HG02623 (cell line): Measurements from ENCODE around the gene DNAJC5G.
"Not testable (repeated sequence)": the region's sequence is repeated elsewhere in the genome, so short reads cannot be mapped to it uniquely, and the experiment has no call there.

ENCODE experiments used
- ATAC-seq: cut with Tn5 transposase; IDR thresholded peaks from one replicate; pipeline ENCODE4 v1.9.1; 2021; ENCODE audit warnings: moderate library complexity; ENCODE audit not compliant: unreplicated experiment

Gene DNAJC5G

GRCh38 chr2:27250652-27251379, 24.4 kb upstream of the DNAJC5G start:
- no peak for ATAC-seq

- ATAC-seq: no peak
Measured at GRCh38 chr2:27251766-27252165, 23.5 kb upstream of the DNAJC5G start.

GRCh38 chr2:27255187-27255586, 20.0 kb upstream of the DNAJC5G start:
- ATAC-seq: no peak

- no peak for ATAC-seq
Measured at GRCh38 chr2:27255660-27256059, 19.6 kb upstream of the DNAJC5G start.

- no peak for ATAC-seq
Measured at GRCh38 chr2:27256855-27257454, 18.3 kb upstream of the DNAJC5G start.

- no peak for ATAC-seq
Measured at GRCh38 chr2:27258051-27258450, 17.2 kb upstream of the DNAJC5G start.

- ATAC-seq: no peak
Measured at GRCh38 chr2:27261241-27261925, 13.8 kb upstream of the DNAJC5G start.

GRCh38 chr2:27261926-27262298, 13.3 kb upstream of the DNAJC5G start:
- ATAC-seq: no peak

- ATAC-seq: no peak
Measured at GRCh38 chr2:27262379-27263286, 12.6 kb upstream of the DNAJC5G start, which contains the start of gene SLC30A3. Gene SLC30A3, minus strand, starts transcription at chr2:27263047. Its CDS starts 141 bp downstream, at chr2:27262906.

GRCh38 chr2:27263287-27264252, 11.7 kb upstream of the DNAJC5G start:
- no peak for ATAC-seq

- ATAC-seq: no peak
Measured at GRCh38 chr2:27264253-27264752, 10.9 kb upstream of the DNAJC5G start.

GRCh38 chr2:27264753-27265535, 10.3 kb upstream of the DNAJC5G start:
- no peak for ATAC-seq

- ATAC-seq: no peak
Measured at GRCh38 chr2:27265536-27265870, 9.7 kb upstream of the DNAJC5G start.

GRCh38 chr2:27268296-27268695, 6.9 kb upstream of the DNAJC5G start:
- not testable (repeated sequence) for ATAC-seq

GRCh38 chr2:27270131-27270530, 5.1 kb upstream of the DNAJC5G start:
- ATAC-seq: no peak

GRCh38 chr2:27270670-27271069, 4.6 kb upstream of the DNAJC5G start:
- no peak for ATAC-seq

- ATAC-seq: no peak
Measured at GRCh38 chr2:27271631-27272340, 3.4 kb upstream of the DNAJC5G start.
